GM03348 (cell line): ENCODE data around the gene ALOXE3.

Experiments
- DNase-seq: peaks from one replicate; pipeline ENCODE4 v3.0.0; 2012; ENCODE audit warnings: low spot score

ALOXE3 gene

GRCh38 chr17:8047769-8048110 is 70.6 kb downstream of the ALOXE3 start:
- no peak for DNase-seq

- DNase-seq = no peak
These were observed 71.2 kb downstream of the ALOXE3 start for GRCh38 chr17:8046929-8047768.

DNA sequence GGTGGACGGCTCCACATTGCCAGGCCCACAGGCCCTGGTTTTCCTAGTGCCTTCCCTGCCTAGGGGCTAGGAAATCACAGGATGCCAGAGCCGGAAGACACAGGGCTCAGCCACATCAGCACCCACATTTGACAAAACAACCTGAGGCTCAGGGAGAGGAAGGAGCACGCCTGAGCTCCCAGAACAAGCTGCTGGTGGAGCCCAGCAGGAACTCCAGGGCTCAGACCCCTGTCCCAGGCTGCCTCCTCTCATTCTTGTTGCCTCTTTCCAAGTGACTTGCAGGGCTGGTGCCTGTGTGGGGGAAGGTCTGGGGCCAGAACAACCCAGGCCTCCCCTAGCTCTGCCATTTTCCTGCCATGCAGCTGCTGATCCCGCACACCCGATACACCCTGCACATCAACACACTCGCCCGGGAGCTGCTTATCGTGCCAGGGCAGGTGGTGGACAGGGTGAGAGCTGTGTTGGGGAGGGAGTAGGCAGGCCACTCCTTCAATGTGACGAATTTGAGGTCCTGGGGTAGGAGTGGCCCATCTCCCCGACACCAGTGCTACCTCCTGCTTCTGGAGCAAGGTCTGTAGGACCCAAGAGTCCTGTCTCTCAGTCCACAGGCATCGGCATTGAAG is 71.9 kb downstream of the ALOXE3 start:
- no peak for DNase-seq
